Measurements from ENCODE around the gene CNTN5.

DNA sequence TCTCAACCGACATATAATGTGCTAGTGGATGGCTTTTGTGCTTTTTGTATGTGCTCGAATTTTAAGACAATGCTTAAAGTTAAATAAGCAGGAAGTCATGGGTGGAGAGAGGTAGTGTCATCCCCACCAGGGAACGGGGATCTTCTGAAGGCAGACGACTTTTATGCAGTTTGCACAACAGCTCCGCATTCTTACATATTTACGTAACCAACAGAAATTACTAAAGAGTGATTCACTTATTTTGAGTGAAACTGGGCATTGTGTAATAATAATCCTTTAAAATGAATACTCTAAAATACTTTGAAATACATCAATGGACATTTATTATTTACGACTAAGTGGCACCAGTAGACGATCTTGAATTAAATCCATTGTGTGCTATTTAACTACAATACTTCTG, 305.1 kb downstream of the CNTN5 start:
- TF ChIP-seq, protein P1, sequence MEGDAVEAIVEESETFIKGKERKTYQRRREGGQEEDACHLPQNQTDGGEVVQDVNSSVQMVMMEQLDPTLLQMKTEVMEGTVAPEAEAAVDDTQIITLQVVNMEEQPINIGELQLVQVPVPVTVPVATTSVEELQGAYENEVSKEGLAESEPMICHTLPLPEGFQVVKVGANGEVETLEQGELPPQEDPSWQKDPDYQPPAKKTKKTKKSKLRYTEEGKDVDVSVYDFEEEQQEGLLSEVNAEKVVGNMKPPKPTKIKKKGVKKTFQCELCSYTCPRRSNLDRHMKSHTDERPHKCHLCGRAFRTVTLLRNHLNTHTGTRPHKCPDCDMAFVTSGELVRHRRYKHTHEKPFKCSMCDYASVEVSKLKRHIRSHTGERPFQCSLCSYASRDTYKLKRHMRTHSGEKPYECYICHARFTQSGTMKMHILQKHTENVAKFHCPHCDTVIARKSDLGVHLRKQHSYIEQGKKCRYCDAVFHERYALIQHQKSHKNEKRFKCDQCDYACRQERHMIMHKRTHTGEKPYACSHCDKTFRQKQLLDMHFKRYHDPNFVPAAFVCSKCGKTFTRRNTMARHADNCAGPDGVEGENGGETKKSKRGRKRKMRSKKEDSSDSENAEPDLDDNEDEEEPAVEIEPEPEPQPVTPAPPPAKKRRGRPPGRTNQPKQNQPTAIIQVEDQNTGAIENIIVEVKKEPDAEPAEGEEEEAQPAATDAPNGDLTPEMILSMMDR (optimal IDR thresholded peaks at IDR 0.05 in 1 of 3, IDR thresholded peaks at IDR 0.05 in 1 of 3, conservative IDR thresholded peaks at IDR 0.05 in 1 of 3; ENCODE audit: extremely low read depth in 1 of 3, insufficient read depth in 2 of 3, low read length in 3 of 3), result no peak
- TF ChIP-seq EZH2 (IDR thresholded peaks at IDR 0.05; ENCODE audit: low read length), result no peak
